ENCODE results near the gene TSPYL1. TPM values are rescaled to one million over a fixed set of nuclear protein-coding genes. Genes with fewer than 3 reads are reported as not detected.

Gene TSPYL1
- total RNA-seq, 1 experiment from 2014 or later: 68.6 TPM

DNA sequence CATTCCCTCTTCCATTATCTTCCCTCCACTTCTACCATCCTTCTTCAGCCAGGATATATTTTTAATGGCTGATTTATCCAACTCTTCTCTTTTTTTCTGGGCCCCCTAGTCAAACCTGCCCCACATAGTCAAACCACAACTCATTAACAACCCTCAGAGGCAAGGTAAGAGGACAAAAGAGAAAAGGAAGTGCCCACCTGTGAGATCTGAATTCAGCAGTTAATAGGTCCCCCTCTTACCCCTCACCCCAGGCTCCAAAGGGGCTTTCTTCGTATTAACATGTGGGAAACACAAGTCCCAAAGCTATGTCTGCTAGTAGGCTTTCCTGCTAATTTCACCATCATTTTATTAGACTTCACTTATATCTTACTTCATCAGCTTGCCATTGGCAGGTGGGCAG, 44.1 kb upstream of the TSPYL1 start (continued):
- TF ChIP-seq CBFB (CRISPR knock-in tag; IDR thresholded peaks at IDR 0.05; ENCODE audit: low read depth): no peak
- no peak; the same call in 1 of the 2 replicates for TF ChIP-seq ZNF121 (CRISPR knock-in tag; IDR thresholded peaks at IDR 0.05)
- TF ChIP-seq, protein P1, sequence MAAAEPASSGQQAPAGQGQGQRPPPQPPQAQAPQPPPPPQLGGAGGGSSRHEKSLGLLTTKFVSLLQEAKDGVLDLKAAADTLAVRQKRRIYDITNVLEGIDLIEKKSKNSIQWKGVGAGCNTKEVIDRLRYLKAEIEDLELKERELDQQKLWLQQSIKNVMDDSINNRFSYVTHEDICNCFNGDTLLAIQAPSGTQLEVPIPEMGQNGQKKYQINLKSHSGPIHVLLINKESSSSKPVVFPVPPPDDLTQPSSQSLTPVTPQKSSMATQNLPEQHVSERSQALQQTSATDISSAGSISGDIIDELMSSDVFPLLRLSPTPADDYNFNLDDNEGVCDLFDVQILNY (CRISPR knock-in tag; IDR thresholded peaks at IDR 0.05): no peak
- no peak for TF ChIP-seq ZBTB21 (CRISPR knock-in tag; IDR thresholded peaks at IDR 0.05; ENCODE audit: borderline replicate concordance)
- TF ChIP-seq, protein P2, sequence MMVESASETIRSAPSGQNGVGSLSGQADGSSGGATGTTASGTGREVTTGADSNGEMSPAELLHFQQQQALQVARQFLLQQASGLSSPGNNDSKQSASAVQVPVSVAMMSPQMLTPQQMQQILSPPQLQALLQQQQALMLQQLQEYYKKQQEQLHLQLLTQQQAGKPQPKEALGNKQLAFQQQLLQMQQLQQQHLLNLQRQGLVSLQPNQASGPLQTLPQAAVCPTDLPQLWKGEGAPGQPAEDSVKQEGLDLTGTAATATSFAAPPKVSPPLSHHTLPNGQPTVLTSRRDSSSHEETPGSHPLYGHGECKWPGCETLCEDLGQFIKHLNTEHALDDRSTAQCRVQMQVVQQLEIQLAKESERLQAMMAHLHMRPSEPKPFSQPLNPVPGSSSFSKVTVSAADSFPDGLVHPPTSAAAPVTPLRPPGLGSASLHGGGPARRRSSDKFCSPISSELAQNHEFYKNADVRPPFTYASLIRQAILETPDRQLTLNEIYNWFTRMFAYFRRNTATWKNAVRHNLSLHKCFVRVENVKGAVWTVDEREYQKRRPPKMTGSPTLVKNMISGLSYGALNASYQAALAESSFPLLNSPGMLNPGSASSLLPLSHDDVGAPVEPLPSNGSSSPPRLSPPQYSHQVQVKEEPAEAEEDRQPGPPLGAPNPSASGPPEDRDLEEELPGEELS (CRISPR knock-in tag; IDR thresholded peaks at IDR 0.05): peak; percentile 38; the same call in 1 of the 2 replicates
- TF ChIP-seq PREB (CRISPR knock-in tag; IDR thresholded peaks at IDR 0.05; ENCODE audit: borderline replicate concordance): no peak
- no peak for TF ChIP-seq NR3C1 (CRISPR knock-in tag; conservative IDR thresholded peaks at IDR 0.05; ENCODE audit: low read depth)
- TF ChIP-seq, protein P3, sequence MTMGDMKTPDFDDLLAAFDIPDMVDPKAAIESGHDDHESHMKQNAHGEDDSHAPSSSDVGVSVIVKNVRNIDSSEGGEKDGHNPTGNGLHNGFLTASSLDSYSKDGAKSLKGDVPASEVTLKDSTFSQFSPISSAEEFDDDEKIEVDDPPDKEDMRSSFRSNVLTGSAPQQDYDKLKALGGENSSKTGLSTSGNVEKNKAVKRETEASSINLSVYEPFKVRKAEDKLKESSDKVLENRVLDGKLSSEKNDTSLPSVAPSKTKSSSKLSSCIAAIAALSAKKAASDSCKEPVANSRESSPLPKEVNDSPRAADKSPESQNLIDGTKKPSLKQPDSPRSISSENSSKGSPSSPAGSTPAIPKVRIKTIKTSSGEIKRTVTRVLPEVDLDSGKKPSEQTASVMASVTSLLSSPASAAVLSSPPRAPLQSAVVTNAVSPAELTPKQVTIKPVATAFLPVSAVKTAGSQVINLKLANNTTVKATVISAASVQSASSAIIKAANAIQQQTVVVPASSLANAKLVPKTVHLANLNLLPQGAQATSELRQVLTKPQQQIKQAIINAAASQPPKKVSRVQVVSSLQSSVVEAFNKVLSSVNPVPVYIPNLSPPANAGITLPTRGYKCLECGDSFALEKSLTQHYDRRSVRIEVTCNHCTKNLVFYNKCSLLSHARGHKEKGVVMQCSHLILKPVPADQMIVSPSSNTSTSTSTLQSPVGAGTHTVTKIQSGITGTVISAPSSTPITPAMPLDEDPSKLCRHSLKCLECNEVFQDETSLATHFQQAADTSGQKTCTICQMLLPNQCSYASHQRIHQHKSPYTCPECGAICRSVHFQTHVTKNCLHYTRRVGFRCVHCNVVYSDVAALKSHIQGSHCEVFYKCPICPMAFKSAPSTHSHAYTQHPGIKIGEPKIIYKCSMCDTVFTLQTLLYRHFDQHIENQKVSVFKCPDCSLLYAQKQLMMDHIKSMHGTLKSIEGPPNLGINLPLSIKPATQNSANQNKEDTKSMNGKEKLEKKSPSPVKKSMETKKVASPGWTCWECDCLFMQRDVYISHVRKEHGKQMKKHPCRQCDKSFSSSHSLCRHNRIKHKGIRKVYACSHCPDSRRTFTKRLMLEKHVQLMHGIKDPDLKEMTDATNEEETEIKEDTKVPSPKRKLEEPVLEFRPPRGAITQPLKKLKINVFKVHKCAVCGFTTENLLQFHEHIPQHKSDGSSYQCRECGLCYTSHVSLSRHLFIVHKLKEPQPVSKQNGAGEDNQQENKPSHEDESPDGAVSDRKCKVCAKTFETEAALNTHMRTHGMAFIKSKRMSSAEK (CRISPR knock-in tag; IDR thresholded peaks at IDR 0.05; ENCODE audit: borderline replicate concordance): no peak
- TF ChIP-seq MYBL2 (CRISPR knock-in tag; IDR thresholded peaks at IDR 0.05): peak; percentile 58; the same call in 1 of the 2 replicates
- TF ChIP-seq PRRX2 (CRISPR knock-in tag; IDR thresholded peaks at IDR 0.05): no peak
- TF ChIP-seq TEAD1 (CRISPR knock-in tag; IDR thresholded peaks at IDR 0.05): peak; percentile 29; the same call in 1 of the 2 replicates
- TF ChIP-seq ARID4B (CRISPR knock-in tag; IDR thresholded peaks at IDR 0.05; ENCODE audit: borderline replicate concordance): no peak
- TF ChIP-seq, protein P4, sequence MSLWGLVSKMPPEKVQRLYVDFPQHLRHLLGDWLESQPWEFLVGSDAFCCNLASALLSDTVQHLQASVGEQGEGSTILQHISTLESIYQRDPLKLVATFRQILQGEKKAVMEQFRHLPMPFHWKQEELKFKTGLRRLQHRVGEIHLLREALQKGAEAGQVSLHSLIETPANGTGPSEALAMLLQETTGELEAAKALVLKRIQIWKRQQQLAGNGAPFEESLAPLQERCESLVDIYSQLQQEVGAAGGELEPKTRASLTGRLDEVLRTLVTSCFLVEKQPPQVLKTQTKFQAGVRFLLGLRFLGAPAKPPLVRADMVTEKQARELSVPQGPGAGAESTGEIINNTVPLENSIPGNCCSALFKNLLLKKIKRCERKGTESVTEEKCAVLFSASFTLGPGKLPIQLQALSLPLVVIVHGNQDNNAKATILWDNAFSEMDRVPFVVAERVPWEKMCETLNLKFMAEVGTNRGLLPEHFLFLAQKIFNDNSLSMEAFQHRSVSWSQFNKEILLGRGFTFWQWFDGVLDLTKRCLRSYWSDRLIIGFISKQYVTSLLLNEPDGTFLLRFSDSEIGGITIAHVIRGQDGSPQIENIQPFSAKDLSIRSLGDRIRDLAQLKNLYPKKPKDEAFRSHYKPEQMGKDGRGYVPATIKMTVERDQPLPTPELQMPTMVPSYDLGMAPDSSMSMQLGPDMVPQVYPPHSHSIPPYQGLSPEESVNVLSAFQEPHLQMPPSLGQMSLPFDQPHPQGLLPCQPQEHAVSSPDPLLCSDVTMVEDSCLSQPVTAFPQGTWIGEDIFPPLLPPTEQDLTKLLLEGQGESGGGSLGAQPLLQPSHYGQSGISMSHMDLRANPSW (CRISPR knock-in tag; conservative IDR thresholded peaks at IDR 0.05; ENCODE audit: low read depth): no peak
- TF ChIP-seq, protein P5, sequence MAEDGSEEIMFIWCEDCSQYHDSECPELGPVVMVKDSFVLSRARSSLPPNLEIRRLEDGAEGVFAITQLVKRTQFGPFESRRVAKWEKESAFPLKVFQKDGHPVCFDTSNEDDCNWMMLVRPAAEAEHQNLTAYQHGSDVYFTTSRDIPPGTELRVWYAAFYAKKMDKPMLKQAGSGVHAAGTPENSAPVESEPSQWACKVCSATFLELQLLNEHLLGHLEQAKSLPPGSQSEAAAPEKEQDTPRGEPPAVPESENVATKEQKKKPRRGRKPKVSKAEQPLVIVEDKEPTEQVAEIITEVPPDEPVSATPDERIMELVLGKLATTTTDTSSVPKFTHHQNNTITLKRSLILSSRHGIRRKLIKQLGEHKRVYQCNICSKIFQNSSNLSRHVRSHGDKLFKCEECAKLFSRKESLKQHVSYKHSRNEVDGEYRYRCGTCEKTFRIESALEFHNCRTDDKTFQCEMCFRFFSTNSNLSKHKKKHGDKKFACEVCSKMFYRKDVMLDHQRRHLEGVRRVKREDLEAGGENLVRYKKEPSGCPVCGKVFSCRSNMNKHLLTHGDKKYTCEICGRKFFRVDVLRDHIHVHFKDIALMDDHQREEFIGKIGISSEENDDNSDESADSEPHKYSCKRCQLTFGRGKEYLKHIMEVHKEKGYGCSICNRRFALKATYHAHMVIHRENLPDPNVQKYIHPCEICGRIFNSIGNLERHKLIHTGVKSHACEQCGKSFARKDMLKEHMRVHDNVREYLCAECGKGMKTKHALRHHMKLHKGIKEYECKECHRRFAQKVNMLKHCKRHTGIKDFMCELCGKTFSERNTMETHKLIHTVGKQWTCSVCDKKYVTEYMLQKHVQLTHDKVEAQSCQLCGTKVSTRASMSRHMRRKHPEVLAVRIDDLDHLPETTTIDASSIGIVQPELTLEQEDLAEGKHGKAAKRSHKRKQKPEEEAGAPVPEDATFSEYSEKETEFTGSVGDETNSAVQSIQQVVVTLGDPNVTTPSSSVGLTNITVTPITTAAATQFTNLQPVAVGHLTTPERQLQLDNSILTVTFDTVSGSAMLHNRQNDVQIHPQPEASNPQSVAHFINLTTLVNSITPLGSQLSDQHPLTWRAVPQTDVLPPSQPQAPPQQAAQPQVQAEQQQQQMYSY (CRISPR knock-in tag; IDR thresholded peaks at IDR 0.05): no peak
- no peak for TF ChIP-seq CREB1 (CRISPR knock-in tag; IDR thresholded peaks at IDR 0.05)
- TF ChIP-seq, protein P6, sequence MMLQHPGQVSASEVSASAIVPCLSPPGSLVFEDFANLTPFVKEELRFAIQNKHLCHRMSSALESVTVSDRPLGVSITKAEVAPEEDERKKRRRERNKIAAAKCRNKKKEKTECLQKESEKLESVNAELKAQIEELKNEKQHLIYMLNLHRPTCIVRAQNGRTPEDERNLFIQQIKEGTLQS (CRISPR knock-in tag; conservative IDR thresholded peaks at IDR 0.05): no peak
- no peak for TF ChIP-seq ZNF416 (CRISPR knock-in tag; IDR thresholded peaks at IDR 0.05)
